HEK293 (cell line): Measurements from ENCODE around the gene MYLK2.

Experiments used
- CTCF ChIA-PET: fragments of 350-600 bp; formaldehyde crosslinking; extraction: SDS; loops from one replicate; lab custom pipeline; 2021; ENCODE audit warnings: antibody characterized with exemption; lab: Yijun Ruan, JAX
- POLR2A ChIA-PET: fragments of 300-600 bp; formaldehyde crosslinking; extraction: SDS; loops from one replicate; lab custom pipeline; 2020; ENCODE audit warnings: antibody characterized with exemption, inconsistent platforms; lab: Yijun Ruan, JAX
- H3K27ac ChIP-seq: fragments of 200-500 bp; sonication (Bioruptor generic); 2 replicates; pipeline ENCODE4 v1.5.1; 2014; ENCODE audit warnings: low read depth, low read length, control low read depth, inconsistent platforms; ENCODE audit errors: extremely low read depth
- H3K36me3 ChIP-seq, 2 experiments: fragments of 200-500 bp in 1 of 2; sonication (Bioruptor generic) in 1 of 2; 1 replicate in 1 of 2; 2 replicates in 1 of 2; pipeline ENCODE4 v1.5.1; 2014 to 2017; ENCODE audit warnings: inconsistent platforms in 2 of 2, low read length in 2 of 2; ENCODE audit not compliant: control insufficient read depth in 2 of 2, insufficient read depth in 1 of 2
- H3K4me1 ChIP-seq: fragments of 200-500 bp; sonication (Bioruptor generic); 2 replicates; pipeline ENCODE4 v1.5.1; 2014; ENCODE audit warnings: mild to moderate bottlenecking, low read length, inconsistent platforms; ENCODE audit not compliant: control insufficient read depth, insufficient read depth
- H3K4me3 ChIP-seq: 2 replicates; pipeline ENCODE4 v1.5.1; 2011; ENCODE audit warnings: low read depth, mild to moderate bottlenecking, control low read depth, low read length, moderate library complexity
- H3K9me3 ChIP-seq: fragments of 200-500 bp; sonication (Bioruptor generic); 2 replicates; pipeline ENCODE4 v1.5.1; 2014; ENCODE audit warnings: low read depth, low read length, inconsistent platforms; ENCODE audit not compliant: control insufficient read depth, insufficient read depth
- EGR2 ChIP-seq: fragments of 450-650 bp; formaldehyde crosslinking; IDR thresholded peaks from 2 replicates; pipeline ENCODE4 v1.5.1; 2016; ENCODE audit warnings: low read depth, missing biosample characterization, missing genetic modification characterization
- FEZF1 ChIP-seq: fragments of 450-650 bp; formaldehyde crosslinking; IDR thresholded peaks from 2 replicates; pipeline ENCODE4 v1.5.1; 2016; ENCODE audit warnings: missing biosample characterization, missing genetic modification characterization
- GLI4 ChIP-seq: fragments of 450-650 bp; formaldehyde crosslinking; IDR thresholded peaks from 2 replicates; pipeline ENCODE4 v1.5.1; 2016; ENCODE audit warnings: missing biosample characterization, missing genetic modification characterization
- KLF1 ChIP-seq: fragments of 450-650 bp; formaldehyde crosslinking; IDR thresholded peaks from 2 replicates; pipeline ENCODE4 v1.5.1; 2016; ENCODE audit warnings: missing biosample characterization, missing genetic modification characterization
- SCRT1 ChIP-seq: fragments of 450-650 bp; formaldehyde crosslinking; IDR thresholded peaks from 2 replicates; pipeline ENCODE4 v1.5.1; 2016; ENCODE audit warnings: missing biosample characterization, missing genetic modification characterization, borderline replicate concordance
- SCRT2 ChIP-seq: fragments of 450-650 bp; formaldehyde crosslinking; IDR thresholded peaks from 2 replicates; pipeline ENCODE4 v1.5.1; 2016; ENCODE audit warnings: missing biosample characterization, missing genetic modification characterization
- ZBTB49 ChIP-seq: fragments of 450-650 bp; formaldehyde crosslinking; IDR thresholded peaks from 2 replicates; pipeline ENCODE4 v1.5.1; 2016; ENCODE audit warnings: missing biosample characterization, missing genetic modification characterization, low read depth
- ZFHX2 ChIP-seq: fragments of 450-650 bp; formaldehyde crosslinking; conservative IDR thresholded peaks from 2 replicates; pipeline ENCODE4 v1.5.1; 2016; ENCODE audit warnings: missing biosample characterization, missing genetic modification characterization
- ZIC2 ChIP-seq: fragments of 450-650 bp; formaldehyde crosslinking; IDR thresholded peaks from 2 replicates; pipeline ENCODE4 v1.5.1; 2016; ENCODE audit warnings: missing biosample characterization, missing genetic modification characterization
- ZNF138 ChIP-seq: fragments of 450-650 bp; formaldehyde crosslinking; IDR thresholded peaks from 2 replicates; pipeline ENCODE4 v1.5.1; 2016; ENCODE audit warnings: missing biosample characterization, missing genetic modification characterization, borderline replicate concordance
- ZNF211 ChIP-seq: fragments of 450-650 bp; formaldehyde crosslinking; IDR thresholded peaks from 2 replicates; pipeline ENCODE4 v1.5.1; 2016; ENCODE audit warnings: low read depth, missing biosample characterization, missing genetic modification characterization
- ZNF48 ChIP-seq: fragments of 450-650 bp; formaldehyde crosslinking; IDR thresholded peaks from 2 replicates; pipeline ENCODE4 v1.5.1; 2016; ENCODE audit warnings: missing biosample characterization, missing genetic modification characterization
- ZNF561 ChIP-seq: fragments of 450-650 bp; IDR thresholded peaks from 2 replicates; pipeline ENCODE4 v1.5.1; 2018; ENCODE audit warnings: missing biosample characterization, missing genetic modification characterization, borderline replicate concordance
- ZNF624 ChIP-seq: fragments of 450-650 bp; formaldehyde crosslinking; IDR thresholded peaks from 2 replicates; pipeline ENCODE4 v1.5.1; 2017; ENCODE audit warnings: missing biosample characterization, missing genetic modification characterization
- ZNF626 ChIP-seq: fragments of 450-650 bp; sonication (Bioruptor Pico); formaldehyde crosslinking; IDR thresholded peaks from 2 replicates; pipeline ENCODE4 v1.5.1; 2018; ENCODE audit warnings: missing biosample characterization, missing genetic modification characterization, inconsistent platforms
- ZNF660 ChIP-seq: fragments of 450-650 bp; IDR thresholded peaks from 2 replicates; pipeline ENCODE4 v1.5.1; 2018; ENCODE audit warnings: missing biosample characterization, mild to moderate bottlenecking, missing genetic modification characterization
- ZNF768 ChIP-seq: fragments of 450-650 bp; formaldehyde crosslinking; IDR thresholded peaks from 2 replicates; pipeline ENCODE4 v1.5.1; 2018; ENCODE audit warnings: missing biosample characterization, mild to moderate bottlenecking, missing genetic modification characterization
- ZNF791 ChIP-seq: fragments of 450-650 bp; formaldehyde crosslinking; IDR thresholded peaks from 2 replicates; pipeline ENCODE4 v1.5.1; 2016; ENCODE audit warnings: missing biosample characterization, missing genetic modification characterization
- ZSCAN23 ChIP-seq: fragments of 450-650 bp; formaldehyde crosslinking; IDR thresholded peaks from 2 replicates; pipeline ENCODE4 v1.5.1; 2016; ENCODE audit warnings: missing biosample characterization, missing genetic modification characterization
- ZXDB ChIP-seq: fragments of 450-650 bp; formaldehyde crosslinking; IDR thresholded peaks from 2 replicates; pipeline ENCODE4 v1.5.1; 2016; ENCODE audit warnings: missing biosample characterization, missing genetic modification characterization
- TF ChIP-seq, protein P1 (sequence below): fragments of 450-650 bp; formaldehyde crosslinking; IDR thresholded peaks from 2 replicates; pipeline ENCODE4 v1.5.1; 2017; ENCODE audit warnings: missing biosample characterization, missing genetic modification characterization
- TF ChIP-seq, protein P2 (sequence below): fragments of 450-650 bp; formaldehyde crosslinking; IDR thresholded peaks from 2 replicates; pipeline ENCODE4 v1.5.1; 2016; ENCODE audit warnings: missing biosample characterization, missing genetic modification characterization
- TF ChIP-seq, protein P3 (sequence below): fragments of 450-650 bp; formaldehyde crosslinking; conservative IDR thresholded peaks from 2 replicates; pipeline ENCODE4 v1.5.1; 2016; ENCODE audit warnings: low read depth, missing biosample characterization, missing genetic modification characterization

The MYLK2 gene

GRCh38 chr20:31819083-31819784, at the start of gene MYLK2:
Gene MYLK2 (plus strand): TSS chr20:31819356. CDS start chr20:31819581, 225 bp downstream.
- CTCF ChIA-PET: interaction anchor here (0.5 to 2.5 kb wide), 4 partner anchors 14 to 134 kb away, joined by 3 to 10 read pairs (median 8); no protein-coding TSS in a partner anchor
- TF ChIP-seq SCRT1 (tag by site-specific recombination) (peak; percentile 66; the same call in 1 of the 2 replicates), FEZF1 (no peak), ZNF791 (tag by site-specific recombination) (no peak), ZFHX2 (tag by site-specific recombination) (0 out of 2 replicates have a peak, but pooled peaks have one; percentile 54), KLF1 (tag by site-specific recombination) (0 out of 2 replicates have a peak, but pooled peaks have one; percentile 28), EGR2 (peak; percentile 63; the same call in 1 of the 2 replicates), SCRT2 (tag by site-specific recombination) (peak; percentile 91)
- Histone ChIP-seq H3K4me1 (no peaks in the 10 kb centered on the region), H3K27ac (no peak within 1 kb of the TSS), H3K9me3 (no peaks in the 10 kb centered on the region), H3K36me3 (no peaks in the 10 kb centered on the region), H3K4me3 (no peak within 1 kb of the TSS)
- POLR2A ChIA-PET: no interaction called here

- Histone ChIP-seq H3K4me1 (no peaks in the 10 kb centered on the region), H3K36me3 (peaks cover 67 to 89% of the 10 kb centered on the region in 2 experiments), H3K9me3 (no peaks in the 10 kb centered on the region), H3K4me3 (no peak overlapping the region), H3K27ac (no peak overlapping the region)
- TF ChIP-seq ZNF626 (no peak), ZIC2 (no peak), ZNF211 (tag by site-specific recombination) (no peak), ZNF768 (tag by site-specific recombination) (no peak), ZSCAN23 (tag by site-specific recombination) (no peak), ZNF624 (no peak), ZNF138 (no peak), ZNF48 (tag by site-specific recombination) (no peak), ZXDB (tag by site-specific recombination) (no peak), ZBTB49 (tag by site-specific recombination) (no peak), GLI4 (no peak), ZNF561 (tag by site-specific recombination) (no peak), ZNF660 (tag by site-specific recombination) (no peak)
- TF ChIP-seq, protein P1, sequence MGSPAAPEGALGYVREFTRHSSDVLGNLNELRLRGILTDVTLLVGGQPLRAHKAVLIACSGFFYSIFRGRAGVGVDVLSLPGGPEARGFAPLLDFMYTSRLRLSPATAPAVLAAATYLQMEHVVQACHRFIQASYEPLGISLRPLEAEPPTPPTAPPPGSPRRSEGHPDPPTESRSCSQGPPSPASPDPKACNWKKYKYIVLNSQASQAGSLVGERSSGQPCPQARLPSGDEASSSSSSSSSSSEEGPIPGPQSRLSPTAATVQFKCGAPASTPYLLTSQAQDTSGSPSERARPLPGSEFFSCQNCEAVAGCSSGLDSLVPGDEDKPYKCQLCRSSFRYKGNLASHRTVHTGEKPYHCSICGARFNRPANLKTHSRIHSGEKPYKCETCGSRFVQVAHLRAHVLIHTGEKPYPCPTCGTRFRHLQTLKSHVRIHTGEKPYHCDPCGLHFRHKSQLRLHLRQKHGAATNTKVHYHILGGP (tag by site-specific recombination): no peak
- TF ChIP-seq, protein P2, sequence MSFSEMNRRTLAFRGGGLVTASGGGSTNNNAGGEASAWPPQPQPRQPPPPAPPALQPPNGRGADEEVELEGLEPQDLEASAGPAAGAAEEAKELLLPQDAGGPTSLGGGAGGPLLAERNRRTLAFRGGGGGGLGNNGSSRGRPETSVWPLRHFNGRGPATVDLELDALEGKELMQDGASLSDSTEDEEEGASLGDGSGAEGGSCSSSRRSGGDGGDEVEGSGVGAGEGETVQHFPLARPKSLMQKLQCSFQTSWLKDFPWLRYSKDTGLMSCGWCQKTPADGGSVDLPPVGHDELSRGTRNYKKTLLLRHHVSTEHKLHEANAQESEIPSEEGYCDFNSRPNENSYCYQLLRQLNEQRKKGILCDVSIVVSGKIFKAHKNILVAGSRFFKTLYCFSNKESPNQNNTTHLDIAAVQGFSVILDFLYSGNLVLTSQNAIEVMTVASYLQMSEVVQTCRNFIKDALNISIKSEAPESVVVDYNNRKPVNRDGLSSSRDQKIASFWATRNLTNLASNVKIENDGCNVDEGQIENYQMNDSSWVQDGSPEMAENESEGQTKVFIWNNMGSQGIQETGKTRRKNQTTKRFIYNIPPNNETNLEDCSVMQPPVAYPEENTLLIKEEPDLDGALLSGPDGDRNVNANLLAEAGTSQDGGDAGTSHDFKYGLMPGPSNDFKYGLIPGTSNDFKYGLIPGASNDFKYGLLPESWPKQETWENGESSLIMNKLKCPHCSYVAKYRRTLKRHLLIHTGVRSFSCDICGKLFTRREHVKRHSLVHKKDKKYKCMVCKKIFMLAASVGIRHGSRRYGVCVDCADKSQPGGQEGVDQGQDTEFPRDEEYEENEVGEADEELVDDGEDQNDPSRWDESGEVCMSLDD: no peak
- TF ChIP-seq, protein P3, sequence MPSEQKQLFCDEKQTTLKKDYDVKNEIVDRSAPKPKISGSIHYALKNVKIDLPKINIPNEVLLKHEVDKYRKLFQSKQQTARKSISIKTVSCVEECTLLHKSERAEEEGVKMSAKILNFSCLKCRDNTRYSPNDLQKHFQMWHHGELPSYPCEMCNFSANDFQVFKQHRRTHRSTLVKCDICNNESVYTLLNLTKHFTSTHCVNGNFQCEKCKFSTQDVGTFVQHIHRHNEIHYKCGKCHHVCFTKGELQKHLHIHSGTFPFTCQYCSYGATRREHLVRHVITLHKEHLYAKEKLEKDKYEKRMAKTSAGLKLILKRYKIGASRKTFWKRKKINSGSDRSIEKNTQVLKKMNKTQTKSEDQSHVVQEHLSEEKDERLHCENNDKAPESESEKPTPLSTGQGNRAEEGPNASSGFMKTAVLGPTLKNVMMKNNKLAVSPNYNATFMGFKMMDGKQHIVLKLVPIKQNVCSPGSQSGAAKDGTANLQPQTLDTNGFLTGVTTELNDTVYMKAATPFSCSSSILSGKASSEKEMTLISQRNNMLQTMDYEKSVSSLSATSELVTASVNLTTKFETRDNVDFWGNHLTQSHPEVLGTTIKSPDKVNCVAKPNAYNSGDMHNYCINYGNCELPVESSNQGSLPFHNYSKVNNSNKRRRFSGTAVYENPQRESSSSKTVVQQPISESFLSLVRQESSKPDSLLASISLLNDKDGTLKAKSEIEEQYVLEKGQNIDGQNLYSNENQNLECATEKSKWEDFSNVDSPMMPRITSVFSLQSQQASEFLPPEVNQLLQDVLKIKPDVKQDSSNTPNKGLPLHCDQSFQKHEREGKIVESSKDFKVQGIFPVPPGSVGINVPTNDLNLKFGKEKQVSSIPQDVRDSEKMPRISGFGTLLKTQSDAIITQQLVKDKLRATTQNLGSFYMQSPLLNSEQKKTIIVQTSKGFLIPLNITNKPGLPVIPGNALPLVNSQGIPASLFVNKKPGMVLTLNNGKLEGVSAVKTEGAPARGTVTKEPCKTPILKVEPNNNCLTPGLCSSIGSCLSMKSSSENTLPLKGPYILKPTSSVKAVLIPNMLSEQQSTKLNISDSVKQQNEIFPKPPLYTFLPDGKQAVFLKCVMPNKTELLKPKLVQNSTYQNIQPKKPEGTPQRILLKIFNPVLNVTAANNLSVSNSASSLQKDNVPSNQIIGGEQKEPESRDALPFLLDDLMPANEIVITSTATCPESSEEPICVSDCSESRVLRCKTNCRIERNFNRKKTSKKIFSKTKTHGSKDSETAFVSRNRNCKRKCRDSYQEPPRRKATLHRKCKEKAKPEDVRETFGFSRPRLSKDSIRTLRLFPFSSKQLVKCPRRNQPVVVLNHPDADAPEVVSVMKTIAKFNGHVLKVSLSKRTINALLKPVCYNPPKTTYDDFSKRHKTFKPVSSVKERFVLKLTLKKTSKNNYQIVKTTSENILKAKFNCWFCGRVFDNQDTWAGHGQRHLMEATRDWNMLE (tag by site-specific recombination): no peak
- CTCF ChIA-PET: interaction anchor here (1.4 kb wide), 1 partner anchor 46 kb away, joined by 4 read pairs; no protein-coding TSS in a partner anchor
- POLR2A ChIA-PET: no interaction called here
Observed at GRCh38 chr20:31769681-31770080, 49.5 kb upstream of the MYLK2 start.
